HG03196 (cell line): ENCODE measurements around the gene PIEZO1.
"Not testable (repeated sequence)": the region's sequence is repeated elsewhere in the genome, so short reads cannot be mapped to it uniquely, and the experiment has no call there.

ENCODE experiments used
- ATAC-seq: cut with Tn5 transposase; IDR thresholded peaks from one replicate; pipeline ENCODE4 v1.9.1; 2021; ENCODE audit not compliant: unreplicated experiment

Gene PIEZO1

GRCh38 chr16:88785106-88785924 lies at the start of gene PIEZO1:
Gene PIEZO1, minus strand, starts transcription at chr16:88785220. Its CDS starts 256 bp downstream, at chr16:88784964.
- no peak for ATAC-seq

GRCh38 chr16:88834670-88835069 lies 49.6 kb upstream of the PIEZO1 start:
- ATAC-seq: no peak

- no peak for ATAC-seq
Observed at GRCh38 chr16:88833086-88833485, 48.1 kb upstream of the PIEZO1 start.

- no peak for ATAC-seq
Observed at GRCh38 chr16:88831838-88832237, 46.8 kb upstream of the PIEZO1 start.

GRCh38 chr16:88830783-88831182 lies 45.8 kb upstream of the PIEZO1 start:
- ATAC-seq: no peak

GRCh38 chr16:88830258-88830657 lies 45.2 kb upstream of the PIEZO1 start:
- ATAC-seq: no peak

GRCh38 chr16:88828711-88829110 lies 43.7 kb upstream of the PIEZO1 start:
- no peak for ATAC-seq

- no peak for ATAC-seq
Observed at GRCh38 chr16:88827727-88828126, 42.7 kb upstream of the PIEZO1 start.

- no peak for ATAC-seq
Observed at GRCh38 chr16:88826070-88826840, 41.2 kb upstream of the PIEZO1 start.

GRCh38 chr16:88825146-88825545 lies 40.1 kb upstream of the PIEZO1 start:
- no peak for ATAC-seq

- no peak for ATAC-seq
Observed at GRCh38 chr16:88824256-88825077, 39.4 kb upstream of the PIEZO1 start.

GRCh38 chr16:88823646-88824045 lies 38.6 kb upstream of the PIEZO1 start:
- not testable (repeated sequence) for ATAC-seq

GRCh38 chr16:88822281-88823040 lies 37.4 kb upstream of the PIEZO1 start:
- ATAC-seq: no peak

GRCh38 chr16:88821168-88821850 lies 36.3 kb upstream of the PIEZO1 start:
- ATAC-seq: no peak

GRCh38 chr16:88820385-88821025 lies 35.5 kb upstream of the PIEZO1 start:
- ATAC-seq: no peak

GRCh38 chr16:88819126-88819525 lies 34.1 kb upstream of the PIEZO1 start:
- ATAC-seq: no peak

- ATAC-seq: no peak
Observed at GRCh38 chr16:88818575-88818874, 33.5 kb upstream of the PIEZO1 start.

- no peak for ATAC-seq
Observed at GRCh38 chr16:88817785-88818574, 33.0 kb upstream of the PIEZO1 start.
